HEK293 (cell line): Measurements from ENCODE around the gene ARCN1.

ENCODE experiments used
- CTCF ChIA-PET: fragments of 350-600 bp; formaldehyde crosslinking; extraction: SDS; loops from one replicate; lab custom pipeline; 2021; ENCODE audit warnings: antibody characterized with exemption; lab: Yijun Ruan, JAX
- POLR2A ChIA-PET: fragments of 300-600 bp; formaldehyde crosslinking; extraction: SDS; loops from one replicate; lab custom pipeline; 2020; ENCODE audit warnings: antibody characterized with exemption, inconsistent platforms; lab: Yijun Ruan, JAX
- H3K27ac ChIP-seq: fragments of 200-500 bp; sonication (Bioruptor generic); 2 replicates; pipeline ENCODE4 v1.5.1; 2014; ENCODE audit warnings: low read depth, low read length, control low read depth, inconsistent platforms; ENCODE audit errors: extremely low read depth
- H3K36me3 ChIP-seq, 2 experiments: fragments of 200-500 bp in 1 of 2; sonication (Bioruptor generic) in 1 of 2; 1 replicate in 1 of 2; 2 replicates in 1 of 2; pipeline ENCODE4 v1.5.1; 2014 to 2017; ENCODE audit warnings: inconsistent platforms in 2 of 2, low read length in 2 of 2; ENCODE audit not compliant: control insufficient read depth in 2 of 2, insufficient read depth in 1 of 2
- H3K4me1 ChIP-seq: fragments of 200-500 bp; sonication (Bioruptor generic); 2 replicates; pipeline ENCODE4 v1.5.1; 2014; ENCODE audit warnings: mild to moderate bottlenecking, low read length, inconsistent platforms; ENCODE audit not compliant: control insufficient read depth, insufficient read depth
- H3K4me3 ChIP-seq: 2 replicates; pipeline ENCODE4 v1.5.1; 2011; ENCODE audit warnings: low read depth, mild to moderate bottlenecking, control low read depth, low read length, moderate library complexity
- H3K9me3 ChIP-seq: fragments of 200-500 bp; sonication (Bioruptor generic); 2 replicates; pipeline ENCODE4 v1.5.1; 2014; ENCODE audit warnings: low read depth, low read length, inconsistent platforms; ENCODE audit not compliant: control insufficient read depth, insufficient read depth
- EGR2 ChIP-seq: fragments of 450-650 bp; formaldehyde crosslinking; IDR thresholded peaks from 2 replicates; pipeline ENCODE4 v1.5.1; 2016; ENCODE audit warnings: low read depth, missing biosample characterization, missing genetic modification characterization
- HOXC10 ChIP-seq: sonication (generic); formaldehyde crosslinking; IDR thresholded peaks from 2 replicates; pipeline ENCODE4 v1.8.1; 2023; ENCODE audit warnings: mild to moderate bottlenecking, missing genetic modification reagents
- KLF10 ChIP-seq: fragments of 450-650 bp; IDR thresholded peaks from 2 replicates; pipeline ENCODE4 v1.5.1; 2018; ENCODE audit warnings: missing biosample characterization, mild to moderate bottlenecking, missing genetic modification characterization
- KLF7 ChIP-seq: fragments of 450-650 bp; formaldehyde crosslinking; IDR thresholded peaks from 2 replicates; pipeline ENCODE4 v1.5.1; 2016; ENCODE audit warnings: missing biosample characterization, missing genetic modification characterization, borderline replicate concordance
- PATZ1 ChIP-seq: fragments of 450-650 bp; formaldehyde crosslinking; IDR thresholded peaks from 2 replicates; pipeline ENCODE4 v1.5.1; 2016; ENCODE audit warnings: missing biosample characterization, missing genetic modification characterization
- PRDM4 ChIP-seq: fragments of 450-650 bp; formaldehyde crosslinking; IDR thresholded peaks from 2 replicates; pipeline ENCODE4 v1.5.1; 2017; ENCODE audit warnings: missing biosample characterization, missing genetic modification characterization
- SP3 ChIP-seq: fragments of 450-650 bp; formaldehyde crosslinking; IDR thresholded peaks from 2 replicates; pipeline ENCODE4 v1.5.1; 2016; ENCODE audit warnings: missing biosample characterization, missing genetic modification characterization
- ZFP41 ChIP-seq: fragments of 450-650 bp; formaldehyde crosslinking; IDR thresholded peaks from 2 replicates; pipeline ENCODE4 v1.5.1; 2016; ENCODE audit warnings: missing biosample characterization, missing genetic modification characterization, borderline replicate concordance
- ZNF112 ChIP-seq: fragments of 450-650 bp; formaldehyde crosslinking; IDR thresholded peaks from 2 replicates; pipeline ENCODE4 v1.5.0; 2017; ENCODE audit warnings: missing biosample characterization, missing genetic modification characterization
- ZNF132 ChIP-seq: fragments of 450-650 bp; formaldehyde crosslinking; IDR thresholded peaks from 2 replicates; pipeline ENCODE4 v1.5.1; 2017; ENCODE audit warnings: missing biosample characterization, missing genetic modification characterization, borderline replicate concordance
- ZNF140 ChIP-seq: fragments of 450-650 bp; formaldehyde crosslinking; IDR thresholded peaks from 2 replicates; pipeline ENCODE4 v1.5.1; 2016; ENCODE audit warnings: missing biosample characterization, missing genetic modification characterization
- ZNF302 ChIP-seq: fragments of 450-650 bp; formaldehyde crosslinking; IDR thresholded peaks from 2 replicates; pipeline ENCODE4 v1.5.1; 2016; ENCODE audit warnings: missing biosample characterization, missing genetic modification characterization, low read depth
- ZNF335 ChIP-seq: fragments of 450-650 bp; formaldehyde crosslinking; conservative IDR thresholded peaks from 2 replicates; pipeline ENCODE4 v1.5.1; 2016; ENCODE audit warnings: missing biosample characterization, missing genetic modification characterization
- ZNF433 ChIP-seq: fragments of 450-650 bp; formaldehyde crosslinking; IDR thresholded peaks from 2 replicates; pipeline ENCODE4 v1.5.1; 2016; ENCODE audit warnings: missing biosample characterization, missing genetic modification characterization, low read depth
- ZNF449 ChIP-seq: fragments of 450-650 bp; formaldehyde crosslinking; IDR thresholded peaks from 2 replicates; pipeline ENCODE4 v1.5.1; 2017; ENCODE audit warnings: missing biosample characterization, mild to moderate bottlenecking, missing genetic modification characterization, moderate library complexity
- ZNF530 ChIP-seq: fragments of 450-650 bp; formaldehyde crosslinking; IDR thresholded peaks from 2 replicates; pipeline ENCODE4 v1.5.1; 2016; ENCODE audit warnings: low read depth, missing biosample characterization, missing genetic modification characterization
- ZNF571 ChIP-seq: fragments of 450-650 bp; formaldehyde crosslinking; IDR thresholded peaks from 2 replicates; pipeline ENCODE4 v1.5.0; 2017; ENCODE audit warnings: missing biosample characterization, missing genetic modification characterization
- ZNF629 ChIP-seq: fragments of 450-650 bp; formaldehyde crosslinking; IDR thresholded peaks from 2 replicates; pipeline ENCODE4 v1.5.1; 2017; ENCODE audit warnings: missing biosample characterization, missing genetic modification characterization
- ZNF658 ChIP-seq: fragments of 450-650 bp; formaldehyde crosslinking; IDR thresholded peaks from 2 replicates; pipeline ENCODE4; 2016; ENCODE audit warnings: missing biosample characterization, missing genetic modification characterization
- ZNF670 ChIP-seq: fragments of 450-650 bp; formaldehyde crosslinking; IDR thresholded peaks from 2 replicates; pipeline ENCODE4 v1.5.1; 2016; ENCODE audit warnings: missing biosample characterization, missing genetic modification characterization, low read depth
- ZNF768 ChIP-seq: fragments of 450-650 bp; formaldehyde crosslinking; IDR thresholded peaks from 2 replicates; pipeline ENCODE4 v1.5.1; 2018; ENCODE audit warnings: missing biosample characterization, mild to moderate bottlenecking, missing genetic modification characterization
- ZNF843 ChIP-seq: fragments of 450-650 bp; formaldehyde crosslinking; IDR thresholded peaks from 2 replicates; pipeline ENCODE4 v1.5.1; 2016; ENCODE audit warnings: missing biosample characterization, missing genetic modification characterization
- ZSCAN16 ChIP-seq: fragments of 450-650 bp; formaldehyde crosslinking; IDR thresholded peaks from 2 replicates; pipeline ENCODE4 v1.5.1; 2016; ENCODE audit warnings: missing biosample characterization, missing genetic modification characterization
- ZXDB ChIP-seq: fragments of 450-650 bp; formaldehyde crosslinking; IDR thresholded peaks from 2 replicates; pipeline ENCODE4 v1.5.1; 2016; ENCODE audit warnings: missing biosample characterization, missing genetic modification characterization
- TF ChIP-seq, protein P1 (sequence below): IDR thresholded peaks from 2 replicates; pipeline ENCODE4 v1.6.1; 2011; ENCODE audit warnings: mild to moderate bottlenecking, low read depth, low read length, borderline replicate concordance

The ARCN1 gene

GRCh38 chr11:118631142-118631909 lies 59.1 kb downstream of the ARCN1 start:
- CTCF ChIA-PET, result interaction anchor here (0.6 to 1.3 kb wide), 2 partner anchors 10 to 58 kb away, joined by 3 read pairs; no protein-coding TSS in a partner anchor

DNA sequence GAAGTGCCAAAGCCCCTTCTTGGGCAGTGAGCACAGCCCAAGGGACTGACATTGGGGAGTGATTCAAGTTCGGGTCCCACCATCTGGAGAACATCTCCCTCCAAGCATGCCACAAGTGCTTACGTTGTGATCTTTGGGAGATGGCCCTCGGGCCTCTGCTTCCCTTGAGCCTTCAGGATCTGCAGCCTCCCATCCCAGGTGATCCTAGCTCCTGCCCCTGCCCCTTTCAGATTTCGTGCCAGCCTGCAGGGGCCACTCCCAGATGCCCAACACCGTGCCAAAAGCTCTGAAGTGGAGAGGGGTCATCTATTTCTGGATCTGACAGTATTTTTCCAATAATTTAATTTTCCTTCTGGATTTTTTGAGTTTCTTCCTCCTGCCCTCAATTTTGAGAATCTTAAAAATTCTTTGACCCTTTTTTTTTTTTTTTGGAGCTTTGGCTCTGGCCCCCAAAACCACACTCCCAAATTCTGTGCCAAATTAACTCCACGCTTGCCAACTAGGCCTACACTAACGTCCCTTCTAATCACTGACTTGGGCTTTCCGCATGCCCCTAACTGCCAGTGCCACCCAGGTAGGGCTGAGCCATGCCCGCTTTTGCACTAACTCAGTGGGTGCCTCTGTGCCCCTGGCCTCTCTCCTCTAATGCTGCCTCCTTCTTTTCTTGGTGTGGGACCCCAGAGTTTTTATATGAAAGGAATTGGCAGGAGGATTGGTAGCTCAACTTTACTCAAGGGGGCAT lies 60.5 kb downstream of the ARCN1 start:
- Histone ChIP-seq H3K4me1 (peaks cover 7% of the 10 kb centered on the region; the same call in 1 of the 2 replicates), H3K36me3 (peaks cover 0 to 71% of the 10 kb centered on the region in 2 experiments; a peak in 1 of 3 replicates), H3K4me3 (no peak overlapping the region), H3K27ac (no peak overlapping the region), H3K9me3 (no peaks in the 10 kb centered on the region)
- CTCF ChIA-PET, result interaction anchor here (0.9 kb wide), 1 partner anchor 18 kb away, joined by 3 read pairs; no protein-coding TSS in a partner anchor
- TF ChIP-seq PATZ1 (tag by site-specific recombination), result no peak
- TF ChIP-seq ZNF112 (tag by site-specific recombination), result no peak
- no peak for TF ChIP-seq ZFP41
- no peak for TF ChIP-seq ZNF140
- TF ChIP-seq EGR2 (tag by site-specific recombination), result no peak
- TF ChIP-seq ZNF433 (tag by site-specific recombination), result no peak
- no peak for TF ChIP-seq ZNF768 (tag by site-specific recombination)
- no peak for TF ChIP-seq HOXC10
- no peak for TF ChIP-seq ZNF629 (tag by site-specific recombination)
- no peak for TF ChIP-seq ZSCAN16 (tag by site-specific recombination)
- no peak for TF ChIP-seq ZNF302 (tag by site-specific recombination)
- TF ChIP-seq ZNF571 (tag by site-specific recombination), result no peak
- POLR2A ChIA-PET, result interaction anchor here (0.7 to 6.5 kb wide), 2 partner anchors 9 to 26 kb away, joined by 5 to 67 read pairs; partner anchors contain the start of gene PHLDB1

More at GRCh38 chr11:118631142-118631909, 59.1 kb downstream of the ARCN1 start:
- peaks cover 0 to 68% of the 10 kb centered on the region in 2 experiments; a peak in 1 of 3 replicates for H3K36me3 ChIP-seq
- H3K27ac ChIP-seq, result no peak overlapping the region
- peaks cover 7% of the 10 kb centered on the region; the same call in 1 of the 2 replicates for H3K4me1 ChIP-seq
- no peaks in the 10 kb centered on the region for H3K9me3 ChIP-seq
- no peak overlapping the region for H3K4me3 ChIP-seq
- POLR2A ChIA-PET, result interaction anchor here (0.8 to 6.5 kb wide), 2 partner anchors 8 to 23 kb away, joined by 3 to 67 read pairs; no protein-coding TSS in a partner anchor
- TF ChIP-seq ZNF132 (tag by site-specific recombination), result no peak
- TF ChIP-seq PRDM4 (tag by site-specific recombination), result no peak
- TF ChIP-seq ZNF335 (tag by site-specific recombination), result no peak
- no peak for TF ChIP-seq ZNF843 (tag by site-specific recombination)
- TF ChIP-seq ZNF449 (tag by site-specific recombination), result no peak
- TF ChIP-seq ZNF302 (tag by site-specific recombination), result no peak
- no peak for TF ChIP-seq ZNF670
- TF ChIP-seq KLF7, result no peak
- no peak for TF ChIP-seq ZNF658 (tag by site-specific recombination)
- no peak for TF ChIP-seq SP3 (tag by site-specific recombination)
- no peak for TF ChIP-seq KLF10 (tag by site-specific recombination)
- TF ChIP-seq ZNF530 (tag by site-specific recombination), result no peak
- no peak for TF ChIP-seq ZXDB
- TF ChIP-seq, protein P1, sequence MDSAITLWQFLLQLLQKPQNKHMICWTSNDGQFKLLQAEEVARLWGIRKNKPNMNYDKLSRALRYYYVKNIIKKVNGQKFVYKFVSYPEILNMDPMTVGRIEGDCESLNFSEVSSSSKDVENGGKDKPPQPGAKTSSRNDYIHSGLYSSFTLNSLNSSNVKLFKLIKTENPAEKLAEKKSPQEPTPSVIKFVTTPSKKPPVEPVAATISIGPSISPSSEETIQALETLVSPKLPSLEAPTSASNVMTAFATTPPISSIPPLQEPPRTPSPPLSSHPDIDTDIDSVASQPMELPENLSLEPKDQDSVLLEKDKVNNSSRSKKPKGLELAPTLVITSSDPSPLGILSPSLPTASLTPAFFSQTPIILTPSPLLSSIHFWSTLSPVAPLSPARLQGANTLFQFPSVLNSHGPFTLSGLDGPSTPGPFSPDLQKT, result no peak
